Stimulated activated CD4-positive, alpha-beta T cell treated with anti-CD3 and anti-CD28 coated beads, Interleukin-15, amount 100 ng/mL, for 48 hours (primary cell): Measurements from ENCODE around the gene PPARA.

Experiments used
- DNase-seq, 2 donors: peaks; one replicate each; pipeline ENCODE4 v3.0.0-alpha.2; 2020; ENCODE audit warnings: low read depth in 2 of 2

Gene PPARA

GRCh38 chr22:46292732-46293131, 142.4 kb downstream of the PPARA start:
- no peak for DNase-seq
